ENCODE measurements around the gene HDAC4.

HDAC4 gene

DNA sequence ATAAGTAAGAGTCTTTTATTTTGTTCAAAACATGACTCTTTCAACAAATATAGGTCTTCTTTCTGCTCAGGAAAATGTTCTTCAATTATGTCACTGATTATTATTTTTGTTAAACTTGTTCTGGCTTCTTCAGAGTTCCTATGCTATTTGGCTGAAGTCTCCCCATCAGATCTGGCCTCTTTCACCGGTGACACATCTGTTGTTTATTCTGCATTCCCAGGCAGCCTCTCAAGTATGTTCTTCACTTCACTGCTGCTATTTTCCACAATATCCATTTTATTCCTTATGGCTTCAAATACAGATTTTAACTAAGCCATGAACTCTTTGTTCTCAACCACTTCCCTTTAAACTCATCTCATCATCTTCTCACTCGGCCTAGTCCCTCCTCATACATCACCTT is 45.7 kb downstream of the HDAC4 start:
- no peak for DNase-seq (ENCODE audit: insufficient read length, low spot score)
- FAIRE-seq: no peak

GRCh38 chr2:239354791-239355136 is 46.1 kb downstream of the HDAC4 start:
- DNase-seq (ENCODE audit: insufficient read length, low spot score): no peak
- FAIRE-seq: no peak

DNA sequence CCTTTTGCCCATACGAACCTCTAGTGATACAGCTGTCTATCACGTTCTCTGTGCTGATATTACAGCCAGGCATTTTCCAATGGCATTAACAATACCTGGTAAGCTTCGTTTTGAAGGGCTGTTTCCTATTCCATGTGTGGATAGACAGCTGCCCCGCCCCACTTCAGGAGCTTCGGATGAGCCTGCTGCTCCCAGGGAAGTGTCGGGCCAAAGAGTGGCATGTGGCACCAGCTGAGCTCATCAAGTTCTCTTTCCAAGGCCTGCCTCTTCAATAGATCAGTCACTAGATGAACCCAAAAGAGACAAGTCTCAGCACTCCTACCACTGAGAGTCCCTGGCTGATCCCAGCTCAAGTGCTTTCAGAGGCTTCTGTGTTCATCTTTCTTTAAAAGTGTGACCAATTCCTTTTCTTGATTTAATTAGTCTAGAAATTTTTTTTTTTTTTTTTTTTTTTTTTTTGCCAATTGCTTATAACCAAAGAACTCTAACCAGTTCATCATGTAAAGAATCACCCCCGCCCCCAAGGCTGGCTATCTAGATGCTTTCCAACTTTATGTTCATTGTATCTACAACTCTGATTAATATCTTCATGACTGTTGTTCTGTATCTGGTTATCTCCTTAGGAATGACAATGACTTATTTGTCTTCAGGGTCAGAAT is 46.6 kb downstream of the HDAC4 start:
- FAIRE-seq (no peak), DNase-seq (ENCODE audit: insufficient read length, low spot score) (no peak)

DNA sequence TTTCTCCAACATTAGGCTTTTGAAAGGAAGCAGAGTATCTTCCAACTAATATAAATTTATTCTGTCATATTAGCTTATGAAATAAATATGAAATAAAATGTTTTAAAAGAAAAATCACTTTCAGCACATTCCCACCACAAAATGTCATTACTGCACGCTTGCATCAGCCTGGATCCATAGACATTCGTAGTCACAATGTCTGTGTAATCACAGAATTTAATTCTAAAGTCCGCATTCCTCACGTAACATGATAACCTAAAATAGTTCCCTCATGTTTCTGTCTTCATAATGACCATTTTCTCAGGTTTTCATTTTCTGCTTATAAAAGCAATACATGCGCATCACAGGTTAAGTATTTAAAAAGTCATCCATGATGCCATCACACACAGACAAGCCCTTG is 47.1 kb downstream of the HDAC4 start:
- DNase-seq (ENCODE audit: insufficient read length, low spot score) (no peak), FAIRE-seq (no peak)

- DNase-seq (ENCODE audit: insufficient read length, low spot score): no peak
- FAIRE-seq: no peak
Measured at GRCh38 chr2:239351687-239352086, 49.1 kb downstream of the HDAC4 start.

- FAIRE-seq (no peak), DNase-seq (ENCODE audit: insufficient read length, low spot score) (no peak)
Measured at GRCh38 chr2:239349453-239350135, 51.2 kb downstream of the HDAC4 start.

GRCh38 chr2:239348563-239349452 is 52.0 kb downstream of the HDAC4 start:
- DNase-seq (ENCODE audit: insufficient read length, low spot score) (no peak), FAIRE-seq (no peak)

DNA sequence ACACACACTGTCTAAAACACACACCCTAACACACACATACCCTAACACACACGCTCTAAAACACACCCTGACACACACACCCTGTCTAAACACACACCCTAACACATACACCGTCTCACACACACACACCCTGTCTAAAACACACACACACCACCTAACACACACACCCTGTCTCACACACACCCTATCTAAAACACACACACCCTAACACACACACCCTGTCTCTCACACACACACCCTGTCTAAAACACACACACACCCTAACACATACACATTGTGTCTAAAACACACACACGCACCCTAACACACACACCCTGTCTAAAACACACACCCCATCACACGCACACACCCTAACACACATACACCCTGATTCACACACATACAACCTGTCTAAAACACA is 54.1 kb downstream of the HDAC4 start:
- DNase-seq (ENCODE audit: insufficient read length, low spot score) (no peak), FAIRE-seq (no peak)

DNA sequence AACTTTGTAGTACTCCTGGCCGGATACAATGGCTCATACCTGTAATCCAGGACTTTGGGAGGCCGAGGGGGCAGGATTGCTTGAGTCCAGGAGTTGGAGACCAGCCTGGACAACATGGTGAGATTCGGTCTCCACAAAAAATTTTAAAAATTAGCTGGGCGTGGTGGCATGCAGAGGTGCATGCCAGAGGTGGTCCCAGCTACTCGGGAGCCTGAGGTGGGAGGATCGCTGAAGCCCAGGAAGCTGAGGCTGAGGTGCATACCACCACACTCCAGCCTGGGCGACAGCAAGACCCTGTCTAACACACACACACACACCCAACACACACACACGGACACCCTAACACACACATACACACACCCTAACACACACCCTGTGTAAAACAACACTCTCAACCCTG is 55.6 kb downstream of the HDAC4 start:
- FAIRE-seq (no peak), DNase-seq (ENCODE audit: insufficient read length, low spot score) (no peak)

GRCh38 chr2:239344857-239345216 is 56.0 kb downstream of the HDAC4 start:
- DNase-seq (ENCODE audit: insufficient read length, low spot score): no peak

DNA sequence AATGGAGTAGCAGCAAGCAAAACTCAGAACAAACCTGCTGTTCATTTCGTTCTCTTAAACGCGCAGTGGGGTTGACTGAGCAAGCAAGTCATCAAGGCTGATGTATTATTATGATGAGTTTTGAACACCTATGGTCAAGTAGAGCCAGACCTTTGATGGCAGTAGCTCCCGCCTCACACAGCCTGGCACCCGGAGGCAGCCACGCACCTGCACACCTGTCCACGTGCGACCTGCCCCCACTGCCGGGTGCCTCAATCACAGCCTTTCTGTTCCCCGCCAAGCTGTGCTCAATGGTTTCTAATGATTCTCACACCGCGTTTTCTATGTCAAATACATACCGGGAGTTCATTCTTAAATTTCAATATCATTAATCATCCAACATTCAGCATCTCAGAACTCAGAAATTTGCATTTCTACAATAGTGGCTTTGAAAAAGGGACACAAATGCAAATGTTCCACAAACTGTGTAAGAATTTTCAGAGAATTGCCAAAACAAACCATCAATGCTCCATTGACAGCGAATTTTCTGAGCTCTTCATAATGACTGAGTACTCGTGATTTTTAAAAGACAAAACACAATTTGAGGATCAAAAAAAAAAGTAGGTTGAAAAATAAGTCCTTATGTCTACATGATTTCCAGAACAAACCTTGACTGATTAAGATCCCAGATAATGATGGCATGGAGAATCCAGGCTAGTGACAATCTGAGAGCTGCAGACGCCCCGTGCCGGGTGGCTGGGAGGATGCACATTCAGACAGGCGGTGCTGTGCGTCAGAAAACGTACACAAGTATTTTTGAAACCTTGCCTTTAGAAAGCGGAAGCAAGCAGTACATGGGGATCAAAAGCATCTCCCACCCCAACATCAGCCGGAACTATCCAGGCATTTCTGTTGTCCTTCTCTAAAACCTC is 56.6 kb downstream of the HDAC4 start:
- DNase-seq (ENCODE audit: insufficient read length, low spot score): no peak
- FAIRE-seq: no peak

More at GRCh38 chr2:239344857-239345216, 56.0 kb downstream of the HDAC4 start:
- no peak for FAIRE-seq

GRCh38 chr2:239343460-239343859 is 57.4 kb downstream of the HDAC4 start:
- DNase-seq (ENCODE audit: insufficient read length, low spot score): no peak

DNA sequence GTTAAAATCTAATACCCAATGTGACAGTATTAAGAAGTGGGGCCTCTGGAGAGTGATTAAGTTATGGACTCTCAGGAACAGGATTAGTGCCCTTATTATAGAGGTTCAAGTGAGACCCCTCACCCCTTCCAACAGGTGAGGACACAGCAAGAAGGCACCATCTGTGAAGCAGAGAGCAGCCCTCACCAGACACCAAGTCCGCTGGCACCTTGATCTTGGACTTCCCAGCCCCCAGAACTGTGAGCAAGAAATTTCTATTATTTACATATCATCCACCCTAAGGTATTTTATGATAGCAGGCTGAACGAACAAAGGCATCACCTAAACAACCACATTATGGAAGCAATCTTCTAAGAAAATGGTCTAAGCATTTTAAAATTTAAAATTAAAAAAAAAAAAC is 59.0 kb downstream of the HDAC4 start:
- FAIRE-seq (no peak), DNase-seq (ENCODE audit: insufficient read length, low spot score) (no peak)

More at GRCh38 chr2:239343460-239343859, 57.4 kb downstream of the HDAC4 start:
- FAIRE-seq: no peak

GRCh38 chr2:239341146-239341732 is 59.6 kb downstream of the HDAC4 start:
- FAIRE-seq (no peak), DNase-seq (ENCODE audit: insufficient read length, low spot score) (no peak)

GRCh38 chr2:239339726-239340601 is 60.9 kb downstream of the HDAC4 start:
- FAIRE-seq (peak; percentile 84), DNase-seq (ENCODE audit: insufficient read length, low spot score) (peak; percentile 48)

- no peak for FAIRE-seq
Measured at GRCh38 chr2:239339241-239339640, 61.6 kb downstream of the HDAC4 start.

DNA sequence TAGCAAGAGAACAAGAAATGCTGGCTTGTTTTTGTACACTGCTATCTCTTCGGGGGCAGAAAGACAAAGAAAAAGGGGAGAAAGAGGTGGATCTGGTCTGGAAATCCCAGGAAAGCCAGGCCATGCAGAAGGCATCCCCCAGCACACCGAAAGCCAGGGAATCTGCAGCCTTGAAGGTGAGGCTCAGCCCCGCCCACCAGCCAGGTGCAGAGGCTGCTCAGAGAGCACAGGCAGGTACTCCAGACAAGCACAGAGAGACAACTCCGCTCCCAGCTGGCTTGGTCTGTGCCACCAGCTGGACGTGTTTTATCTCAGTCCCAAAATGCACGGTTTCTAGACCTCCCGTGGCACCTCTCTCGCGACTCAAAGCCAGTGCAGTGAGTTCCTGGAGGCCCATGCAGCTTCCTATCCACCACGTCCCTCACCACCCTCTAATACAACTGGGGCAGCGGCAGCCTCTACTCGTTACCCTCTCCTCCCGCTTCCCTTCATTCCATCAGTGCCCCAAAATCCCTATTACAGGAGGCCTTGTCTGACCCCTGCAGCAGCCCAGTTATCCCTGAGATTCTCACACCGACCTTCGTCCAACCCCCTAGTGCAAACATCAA is 62.8 kb downstream of the HDAC4 start:
- DNase-seq (ENCODE audit: insufficient read length, low spot score) (no peak), FAIRE-seq (no peak)

More at GRCh38 chr2:239339241-239339640, 61.6 kb downstream of the HDAC4 start:
- DNase-seq (ENCODE audit: insufficient read length, low spot score): no peak

DNA sequence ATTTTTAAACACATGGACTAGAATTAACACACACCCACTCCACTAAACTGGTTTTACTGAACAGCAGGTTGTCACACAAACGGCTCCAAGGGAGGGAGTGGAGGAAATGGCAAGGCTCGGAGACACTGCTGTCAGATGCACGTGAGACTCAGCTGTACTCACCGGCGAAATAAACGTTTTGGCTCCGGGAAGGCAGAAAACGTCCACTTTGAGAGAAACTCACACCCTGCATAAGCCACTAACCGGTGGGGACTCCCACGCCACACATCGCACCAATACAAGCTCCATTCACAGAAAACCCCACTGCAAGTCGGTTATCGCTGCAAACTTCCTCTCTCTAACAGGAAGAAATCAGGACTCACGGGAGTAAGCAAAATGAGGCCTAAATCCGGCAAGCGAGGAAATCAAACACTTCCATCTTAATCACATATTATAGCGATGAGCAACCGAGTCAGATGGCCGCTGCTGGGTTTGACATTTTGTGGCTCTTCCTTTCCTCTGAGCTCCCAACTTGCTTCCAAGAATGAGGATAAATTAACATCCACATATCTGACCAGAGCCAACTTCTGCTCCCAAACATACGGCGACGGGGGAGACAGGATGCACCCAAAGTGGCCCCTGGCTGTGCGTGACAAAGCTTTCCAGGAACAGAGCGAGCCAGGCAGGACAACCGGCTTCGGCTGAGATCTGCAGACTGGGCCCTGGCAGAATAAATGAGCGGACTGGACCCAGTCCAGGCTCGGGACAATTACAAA is 63.5 kb downstream of the HDAC4 start:
- DNase-seq (ENCODE audit: insufficient read length, low spot score) (no peak), FAIRE-seq (no peak)

Measured in GM19239 (cell line).